Liver (tissue), 9 donors: ENCODE results near the gene FAAP100. TPM values are rescaled to one million over a fixed set of nuclear protein-coding genes. Genes with fewer than 3 reads are reported as not detected.

Experiments
- DNase-seq: peaks from one replicate; pipeline ENCODE4 v3.0.0-alpha.2; 2017; ENCODE audit warnings: low spot score
- H3K27ac ChIP-seq, 2 donors: one replicate each; pipeline ENCODE4 v1.7.0; 2013; ENCODE audit warnings: inconsistent platforms in 2 of 2, low read length in 2 of 2, control low read depth in 1 of 2, low read depth in 1 of 2, mild to moderate bottlenecking in 1 of 2
- H3K27me3 ChIP-seq, 4 donors: one replicate each; pipeline versions ENCODE4 v1.6.1 to v1.7.0; 2013; ENCODE audit warnings: low read length in 3 of 4, inconsistent platforms in 1 of 4, mild to moderate bottlenecking in 1 of 4, moderate library complexity in 1 of 4; ENCODE audit not compliant: control insufficient read depth in 4 of 4, insufficient read depth in 4 of 4
- H3K36me3 ChIP-seq, 4 donors: one replicate each; pipeline versions ENCODE4 v1.6.1 to v1.7.0; 2013; ENCODE audit warnings: low read length in 3 of 4, mild to moderate bottlenecking in 3 of 4, low read depth in 1 of 4, moderate library complexity in 1 of 4; ENCODE audit not compliant: control insufficient read depth in 4 of 4, insufficient read depth in 3 of 4
- H3K4me1 ChIP-seq, 4 donors: one replicate each; pipeline versions ENCODE4 v1.6.1 to v1.7.0; 2013; ENCODE audit warnings: low read length in 3 of 4, mild to moderate bottlenecking in 3 of 4, moderate library complexity in 1 of 4; ENCODE audit not compliant: control insufficient read depth in 4 of 4, insufficient read depth in 4 of 4
- H3K4me3 ChIP-seq, 3 donors: one replicate each; pipeline versions ENCODE4 v1.6.1 to v1.7.0; 2013; ENCODE audit warnings: low read length in 3 of 3, control low read depth in 1 of 3, low read depth in 1 of 3, mild to moderate bottlenecking in 1 of 3
- H3K9ac ChIP-seq, 2 donors: one replicate each; pipeline ENCODE4 v1.7.0; 2013; ENCODE audit warnings: low read length in 2 of 2, mild to moderate bottlenecking in 2 of 2, moderate library complexity in 2 of 2, control low read depth in 1 of 2, low read depth in 1 of 2
- H3K9me3 ChIP-seq, 4 donors: one replicate each; pipeline versions ENCODE4 v1.6.1 to v1.7.0; 2013; ENCODE audit warnings: low read length in 3 of 4; ENCODE audit not compliant: control insufficient read depth in 4 of 4
- EGR1 ChIP-seq, 2 donors: IDR thresholded peaks; 2 replicates each; pipeline ENCODE4 v1.6.1; 2016 to 2018; ENCODE audit warnings: antibody characterized with exemption in 2 of 2, low read depth in 2 of 2
- FOXA1 ChIP-seq: IDR thresholded peaks from 2 replicates; pipeline ENCODE4 v1.6.1; 2016; ENCODE audit warnings: antibody characterized with exemption
- FOXA2 ChIP-seq: IDR thresholded peaks from 2 replicates; pipeline ENCODE4 v1.6.1; 2016; ENCODE audit warnings: antibody characterized with exemption
- GABPA ChIP-seq, 2 donors: IDR thresholded peaks in 1 of 2; conservative IDR thresholded peaks in 1 of 2; 2 replicates each; pipeline ENCODE4 v1.6.1; 2016; ENCODE audit warnings: antibody characterized with exemption in 2 of 2, mild to moderate bottlenecking in 1 of 2, moderate library complexity in 1 of 2
- HNF4A ChIP-seq, 2 donors: conservative IDR thresholded peaks; 2 replicates each; pipeline ENCODE4 v1.6.1; 2016; ENCODE audit warnings: antibody characterized with exemption in 2 of 2, mild to moderate bottlenecking in 2 of 2
- HNF4G ChIP-seq: IDR thresholded peaks from 2 replicates; pipeline ENCODE4 v1.6.1; 2016; ENCODE audit warnings: antibody characterized with exemption
- JUND ChIP-seq, 2 donors: IDR thresholded peaks; 2 replicates each; pipeline ENCODE4 v1.6.1; 2016; ENCODE audit warnings: antibody characterized with exemption in 2 of 2
- NR2F2 ChIP-seq: IDR thresholded peaks from 2 replicates; pipeline ENCODE4 v1.6.1; 2016; ENCODE audit warnings: antibody characterized with exemption
- RAD21 ChIP-seq, 2 donors: IDR thresholded peaks; 2 replicates each; pipeline ENCODE4 v1.6.1; 2016; ENCODE audit warnings: antibody characterized with exemption in 2 of 2, mild to moderate bottlenecking in 2 of 2
- RXRA ChIP-seq, 2 donors: IDR thresholded peaks; 2 replicates each; pipeline ENCODE4 v1.6.1; 2017 to 2018; ENCODE audit warnings: antibody characterized with exemption in 2 of 2, mild to moderate bottlenecking in 1 of 2
- SP1 ChIP-seq: IDR thresholded peaks from 2 replicates; pipeline ENCODE4 v1.6.1; 2018; ENCODE audit warnings: antibody characterized with exemption, mild to moderate bottlenecking
- TAF1 ChIP-seq: conservative IDR thresholded peaks from 2 replicates; pipeline ENCODE4 v1.6.1; 2016; ENCODE audit warnings: antibody characterized with exemption, mild to moderate bottlenecking
- YY1 ChIP-seq: IDR thresholded peaks from 2 replicates; pipeline ENCODE4 v1.6.1; 2016; ENCODE audit warnings: antibody characterized with exemption, mild to moderate bottlenecking
- WGBS: extraction: QIAGEN DNeasy Blood & Tissue Kit; methylation state at CpG from one replicate; pipeline ENCODE4 v1.1.7; 2013; 5-methylcytosine and 5-hydroxymethylcytosine counted together
- polyA plus RNA-seq, 2 donors: library from polyadenylated mRNA; stranded (reverse) in 1 of 2; unstranded in 1 of 2; fragments of 200-250 nt in 1 of 2; fragments of >200 nt in 1 of 2; fragmentation: Nextera tagmentation in 1 of 2; extraction: Ambion mirVana in 1 of 2; gene quantifications; one replicate each; pipeline versions ENCODE4 v1.2.1 to v1.2.3, GENCODE V29; 2013 to 2015
- total RNA-seq, 2 donors: library from RNA; depleted of rRNA; stranded (reverse); fragments of >200 nt; gene quantifications; one replicate each; pipeline ENCODE4 v1.2.3, GENCODE V29; 2014
- TF ChIP-seq, protein P1 (sequence below): IDR thresholded peaks from 2 replicates; pipeline ENCODE4 v1.6.1; 2016; ENCODE audit warnings: antibody characterized with exemption, mild to moderate bottlenecking
- TF ChIP-seq, protein P2 (sequence below): fragments of 150-350 bp; IDR thresholded peaks from 2 replicates; pipeline ENCODE4 v1.5.1; 2017; ENCODE audit warnings: improper control_type of control experiment, low read depth, low read length; ENCODE audit not compliant: missing input control
- TF ChIP-seq, protein P3 (sequence below): IDR thresholded peaks from 2 replicates; pipeline ENCODE4 v1.6.1; 2016; ENCODE audit warnings: antibody characterized with exemption
- TF ChIP-seq, protein P4 (sequence below): IDR thresholded peaks from 2 replicates; pipeline ENCODE4 v1.6.1; 2016; ENCODE audit warnings: antibody characterized with exemption
- TF ChIP-seq, protein P5 (sequence below): IDR thresholded peaks from 2 replicates; pipeline ENCODE4 v1.6.1; 2016; ENCODE audit warnings: antibody characterized with exemption
- donor health status: healthy.
- donor health status: healthy.
- donor health status: healthy.
- donor health status: healthy.
- donor health status: healthy.

FAAP100 gene
- total and polyA plus RNA-seq, 4 donors, result 8.1 to 14.7 (median 9.7) TPM

DNA sequence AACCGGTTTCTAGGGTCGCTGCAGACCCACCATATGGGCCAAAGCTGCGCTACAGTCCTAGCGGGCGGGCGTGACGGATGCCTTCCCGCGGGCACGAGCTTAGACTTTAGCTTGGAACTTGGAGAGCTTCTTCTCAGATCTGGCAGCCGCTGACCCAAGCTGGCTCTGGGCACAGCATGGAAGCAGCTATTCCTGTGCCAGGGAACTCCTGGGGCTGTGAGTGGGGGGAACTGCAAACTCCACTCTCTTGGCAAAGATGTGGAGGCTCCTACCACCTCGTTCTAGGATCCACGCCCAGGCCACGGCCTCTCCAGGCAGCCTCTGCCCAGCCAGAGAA, 8.8 kb downstream of the FAAP100 start:
- H3K4me3 ChIP-seq, result no peak overlapping the region
- H3K36me3 ChIP-seq, result peaks cover 5 to 81% (median 33%) of the 10 kb centered on the region in 4 donors
- TF ChIP-seq EGR1 (IDR thresholded peaks at IDR 0.05; ENCODE audit: low read depth in 2 of 2) (no peak), JUND (IDR thresholded peaks at IDR 0.05) (no peak), GABPA (IDR thresholded peaks at IDR 0.05 in 1 of 2, conservative IDR thresholded peaks at IDR 0.05 in 1 of 2) (no peak), HNF4A (conservative IDR thresholded peaks at IDR 0.05) (no peak), TAF1 (no peak), HNF4G (no peak), NR2F2 (no peak), YY1 (no peak), SP1 (no peak), RAD21 (IDR thresholded peaks at IDR 0.05) (no peak), RXRA (IDR thresholded peaks at IDR 0.05) (no peak), FOXA2 (no peak), FOXA1 (no peak)
- TF ChIP-seq, protein P1, sequence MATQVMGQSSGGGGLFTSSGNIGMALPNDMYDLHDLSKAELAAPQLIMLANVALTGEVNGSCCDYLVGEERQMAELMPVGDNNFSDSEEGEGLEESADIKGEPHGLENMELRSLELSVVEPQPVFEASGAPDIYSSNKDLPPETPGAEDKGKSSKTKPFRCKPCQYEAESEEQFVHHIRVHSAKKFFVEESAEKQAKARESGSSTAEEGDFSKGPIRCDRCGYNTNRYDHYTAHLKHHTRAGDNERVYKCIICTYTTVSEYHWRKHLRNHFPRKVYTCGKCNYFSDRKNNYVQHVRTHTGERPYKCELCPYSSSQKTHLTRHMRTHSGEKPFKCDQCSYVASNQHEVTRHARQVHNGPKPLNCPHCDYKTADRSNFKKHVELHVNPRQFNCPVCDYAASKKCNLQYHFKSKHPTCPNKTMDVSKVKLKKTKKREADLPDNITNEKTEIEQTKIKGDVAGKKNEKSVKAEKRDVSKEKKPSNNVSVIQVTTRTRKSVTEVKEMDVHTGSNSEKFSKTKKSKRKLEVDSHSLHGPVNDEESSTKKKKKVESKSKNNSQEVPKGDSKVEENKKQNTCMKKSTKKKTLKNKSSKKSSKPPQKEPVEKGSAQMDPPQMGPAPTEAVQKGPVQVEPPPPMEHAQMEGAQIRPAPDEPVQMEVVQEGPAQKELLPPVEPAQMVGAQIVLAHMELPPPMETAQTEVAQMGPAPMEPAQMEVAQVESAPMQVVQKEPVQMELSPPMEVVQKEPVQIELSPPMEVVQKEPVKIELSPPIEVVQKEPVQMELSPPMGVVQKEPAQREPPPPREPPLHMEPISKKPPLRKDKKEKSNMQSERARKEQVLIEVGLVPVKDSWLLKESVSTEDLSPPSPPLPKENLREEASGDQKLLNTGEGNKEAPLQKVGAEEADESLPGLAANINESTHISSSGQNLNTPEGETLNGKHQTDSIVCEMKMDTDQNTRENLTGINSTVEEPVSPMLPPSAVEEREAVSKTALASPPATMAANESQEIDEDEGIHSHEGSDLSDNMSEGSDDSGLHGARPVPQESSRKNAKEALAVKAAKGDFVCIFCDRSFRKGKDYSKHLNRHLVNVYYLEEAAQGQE, result no peak
- TF ChIP-seq, protein P2, sequence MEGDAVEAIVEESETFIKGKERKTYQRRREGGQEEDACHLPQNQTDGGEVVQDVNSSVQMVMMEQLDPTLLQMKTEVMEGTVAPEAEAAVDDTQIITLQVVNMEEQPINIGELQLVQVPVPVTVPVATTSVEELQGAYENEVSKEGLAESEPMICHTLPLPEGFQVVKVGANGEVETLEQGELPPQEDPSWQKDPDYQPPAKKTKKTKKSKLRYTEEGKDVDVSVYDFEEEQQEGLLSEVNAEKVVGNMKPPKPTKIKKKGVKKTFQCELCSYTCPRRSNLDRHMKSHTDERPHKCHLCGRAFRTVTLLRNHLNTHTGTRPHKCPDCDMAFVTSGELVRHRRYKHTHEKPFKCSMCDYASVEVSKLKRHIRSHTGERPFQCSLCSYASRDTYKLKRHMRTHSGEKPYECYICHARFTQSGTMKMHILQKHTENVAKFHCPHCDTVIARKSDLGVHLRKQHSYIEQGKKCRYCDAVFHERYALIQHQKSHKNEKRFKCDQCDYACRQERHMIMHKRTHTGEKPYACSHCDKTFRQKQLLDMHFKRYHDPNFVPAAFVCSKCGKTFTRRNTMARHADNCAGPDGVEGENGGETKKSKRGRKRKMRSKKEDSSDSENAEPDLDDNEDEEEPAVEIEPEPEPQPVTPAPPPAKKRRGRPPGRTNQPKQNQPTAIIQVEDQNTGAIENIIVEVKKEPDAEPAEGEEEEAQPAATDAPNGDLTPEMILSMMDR, result no peak
- TF ChIP-seq, protein P3, sequence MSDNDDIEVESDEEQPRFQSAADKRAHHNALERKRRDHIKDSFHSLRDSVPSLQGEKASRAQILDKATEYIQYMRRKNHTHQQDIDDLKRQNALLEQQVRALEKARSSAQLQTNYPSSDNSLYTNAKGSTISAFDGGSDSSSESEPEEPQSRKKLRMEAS, result no peak
- TF ChIP-seq, protein P4, sequence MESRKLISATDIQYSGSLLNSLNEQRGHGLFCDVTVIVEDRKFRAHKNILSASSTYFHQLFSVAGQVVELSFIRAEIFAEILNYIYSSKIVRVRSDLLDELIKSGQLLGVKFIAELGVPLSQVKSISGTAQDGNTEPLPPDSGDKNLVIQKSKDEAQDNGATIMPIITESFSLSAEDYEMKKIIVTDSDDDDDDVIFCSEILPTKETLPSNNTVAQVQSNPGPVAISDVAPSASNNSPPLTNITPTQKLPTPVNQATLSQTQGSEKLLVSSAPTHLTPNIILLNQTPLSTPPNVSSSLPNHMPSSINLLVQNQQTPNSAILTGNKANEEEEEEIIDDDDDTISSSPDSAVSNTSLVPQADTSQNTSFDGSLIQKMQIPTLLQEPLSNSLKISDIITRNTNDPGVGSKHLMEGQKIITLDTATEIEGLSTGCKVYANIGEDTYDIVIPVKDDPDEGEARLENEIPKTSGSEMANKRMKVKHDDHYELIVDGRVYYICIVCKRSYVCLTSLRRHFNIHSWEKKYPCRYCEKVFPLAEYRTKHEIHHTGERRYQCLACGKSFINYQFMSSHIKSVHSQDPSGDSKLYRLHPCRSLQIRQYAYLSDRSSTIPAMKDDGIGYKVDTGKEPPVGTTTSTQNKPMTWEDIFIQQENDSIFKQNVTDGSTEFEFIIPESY, result no peak
- TF ChIP-seq, protein P5, sequence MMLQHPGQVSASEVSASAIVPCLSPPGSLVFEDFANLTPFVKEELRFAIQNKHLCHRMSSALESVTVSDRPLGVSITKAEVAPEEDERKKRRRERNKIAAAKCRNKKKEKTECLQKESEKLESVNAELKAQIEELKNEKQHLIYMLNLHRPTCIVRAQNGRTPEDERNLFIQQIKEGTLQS, result no peak
- H3K4me1 ChIP-seq, result peaks cover 0 to 2% (median 0%) of the 10 kb centered on the region in 4 donors
- no peak overlapping the region for H3K9ac ChIP-seq
- H3K27ac ChIP-seq, result no peak overlapping the region
- H3K27me3 ChIP-seq, result no peaks in the 10 kb centered on the region
- no peak for DNase-seq
- H3K9me3 ChIP-seq, result no peaks in the 10 kb centered on the region
- 97% methylated on average over 14 of the region's 14 CpGs for WGBS
